Measurements from ENCODE around the gene GNB5. TPM values are rescaled to one million over a fixed set of nuclear protein-coding genes. Genes with fewer than 3 reads are reported as not detected.

Gene GNB5
- total RNA-seq, 1 experiment from 2014 or later = 29.8 TPM

DNA sequence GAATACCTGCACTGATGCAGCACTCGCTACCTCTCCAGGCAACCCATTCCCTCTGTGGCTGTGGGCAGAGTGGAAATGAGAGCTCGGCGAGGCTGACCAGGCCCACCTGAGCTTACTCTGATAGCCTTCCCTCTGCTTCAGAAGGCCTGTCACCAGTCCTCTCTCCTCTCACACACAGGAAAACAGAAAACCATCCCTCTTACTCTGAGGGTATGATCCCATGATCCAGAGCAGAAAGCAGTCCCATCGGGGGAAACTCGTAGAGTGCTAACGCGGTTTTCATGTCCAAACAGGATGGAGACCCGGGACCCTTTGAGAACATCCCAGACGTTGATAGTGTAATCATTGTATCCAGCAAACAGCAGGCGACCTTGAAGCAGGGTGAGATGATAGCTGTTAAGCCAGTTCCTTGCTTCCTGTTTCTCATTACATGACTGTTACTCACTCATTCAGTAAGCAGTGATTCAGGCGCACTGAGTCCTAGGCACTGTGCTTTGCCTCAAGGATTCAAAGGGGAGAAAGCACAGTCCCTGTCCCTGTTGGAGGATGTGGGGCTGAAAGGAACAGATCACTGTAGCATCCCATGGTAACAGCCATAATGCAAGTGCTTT is 66.8 kb downstream of the GNB5 start:
- no peaks in the 10 kb centered on the region for H3K79me1 ChIP-seq (ENCODE audit: insufficient read depth, low read depth, low read length, poor library complexity, severe bottlenecking)
- H2BK12ac ChIP-seq (ENCODE audit: insufficient read length, low read depth, low read length) = no peak overlapping the region
- H4K91ac ChIP-seq (ENCODE audit: insufficient read length, low read depth, low read length) = no peak overlapping the region
- Mint-ChIP-seq H3K27ac (peak overlapping the region; percentile 33 to 47 (median 41); a peak in 3 of 7 replicates), H3K36me3 (ENCODE audit: insufficient read depth in 1 of 3, low read depth in 3 of 3) (no peaks in the 10 kb centered on the region; a peak in 2 of 7 replicates), H3K9me3 (no peaks in the 10 kb centered on the region), H3K4me1 (no peaks in the 10 kb centered on the region; a peak in 1 of 4 replicates), H3K4me3 (no peak overlapping the region), H3K27me3 (ENCODE audit: low read depth) (no peaks in the 10 kb centered on the region)
- TF ChIP-seq CTCF (conservative IDR thresholded peaks at IDR 0.05) = no peak
- no peaks in the 10 kb centered on the region for H3K79me2 ChIP-seq (ENCODE audit: insufficient read depth, low read length)
- H4K8ac ChIP-seq (replicated peaks; ENCODE audit: insufficient read length, low read depth, low read length) = no peak overlapping the region
- H3T11ph ChIP-seq (ENCODE audit: low read length) = no peak overlapping the region
- no peak overlapping the region for H2BK120ac ChIP-seq (ENCODE audit: low read depth, low read length, poor library complexity, severe bottlenecking)
- no peak overlapping the region for H3K56ac ChIP-seq (ENCODE audit: insufficient read length, low read depth, low read length)
- H3K23ac ChIP-seq (ENCODE audit: insufficient read length, low read depth, low read length) = no peak overlapping the region
- no peaks in the 10 kb centered on the region for H3K4me1 ChIP-seq (ENCODE audit: insufficient read depth, low read length)
- H2AFZ ChIP-seq (ENCODE audit: low read length) = no peak overlapping the region
- no CpG with 5 or more reads among the region's 11 CpGs for WGBS (ENCODE audit: extremely low coverage, insufficient read length, low lambda C conversion rate)
- no peak overlapping the region for H3K18ac ChIP-seq (ENCODE audit: insufficient read length, low read depth, low read length)
- no peak overlapping the region for H4K5ac ChIP-seq (ENCODE audit: insufficient read length, low read depth, low read length)
- no peak overlapping the region for H2BK15ac ChIP-seq (ENCODE audit: low read depth, low read length)
- no peak overlapping the region for H3K14ac ChIP-seq (ENCODE audit: insufficient read depth, low read length)
- no peak overlapping the region for H3K4me2 ChIP-seq (ENCODE audit: insufficient read depth, insufficient read length, low read length)
- no peak for DNase-seq
- H2AK5ac ChIP-seq (ENCODE audit: insufficient read length, low read length) = no peak overlapping the region
- H3K4ac ChIP-seq (ENCODE audit: low read depth, low read length) = no peak overlapping the region
- no peak overlapping the region for H2BK20ac ChIP-seq (ENCODE audit: low read depth, low read length, poor library complexity, severe bottlenecking)
- H2BK5ac ChIP-seq (ENCODE audit: insufficient read length, low read length) = no peak overlapping the region
- no peak overlapping the region for H3K27ac ChIP-seq (ENCODE audit: insufficient read length, low read depth, low read length)
- no peaks in the 10 kb centered on the region for H3K23me2 ChIP-seq (ENCODE audit: insufficient read length, low read depth, low read length, poor library complexity, severe bottlenecking)
- no peaks in the 10 kb centered on the region for H3K27me3 ChIP-seq (ENCODE audit: insufficient read depth, low read length)
- H4K20me1 ChIP-seq (ENCODE audit: control insufficient read depth, insufficient read depth, insufficient read length) = peaks cover 2% of the 10 kb centered on the region
- no peaks in the 10 kb centered on the region for H3K9me3 ChIP-seq (ENCODE audit: control insufficient read depth, low read depth, low read length)
- H3K9ac ChIP-seq (ENCODE audit: extremely low read depth, insufficient read length, low read length) = no peak overlapping the region

Measured in H9 (cell line).